Measurements from ENCODE around the gene VCL. TPM values are rescaled to one million over a fixed set of nuclear protein-coding genes. Genes with fewer than 3 reads are reported as not detected.
"Not testable (repeated sequence)": the region's sequence is repeated elsewhere in the genome, so short reads cannot be mapped to it uniquely, and the experiment has no call there.

The VCL gene
- total and polyA plus RNA-seq, 7 donors = 6.2 to 451 (median 179) TPM

- intact Hi-C loops (cut with DNase I) = no loop called here
- no peaks in the 10 kb centered on the region for H3K27me3 ChIP-seq
- H3K9me3 ChIP-seq = no peaks in the 10 kb centered on the region
- H3K36me3 ChIP-seq = peaks cover 0 to 6% (median under 1%) of the 10 kb centered on the region in 4 donors
- no peak for TF ChIP-seq POLR2A (IDR thresholded peaks at IDR 0.05)
- peak in 2 of 4 donors; percentile 45 to 62 for TF ChIP-seq EP300 (IDR thresholded peaks at IDR 0.05)
- peak; percentile 61 to 78 (median 71) for TF ChIP-seq POLR2AphosphoS5 (IDR thresholded peaks at IDR 0.05)
- H3K4me1 ChIP-seq = peaks cover 0 to 75% (median 63%) of the 10 kb centered on the region in 4 donors
- DNase-seq = no peak
- 13 to 49% methylated on average over 2 of the region's 2 CpGs for WGBS, 2 donors
- H3K4me3 ChIP-seq = no peak overlapping the region
- H3K27ac ChIP-seq = peak overlapping the region; percentile 15 to 81 (median 57)
Observed at GRCh38 chr10:74145133-74145532, 147.2 kb downstream of the VCL start.

- peaks cover 0 to 77% (median 68%) of the 10 kb centered on the region in 4 donors for H3K4me1 ChIP-seq
- intact Hi-C loops (cut with DNase I) = not testable (repeated sequence)
Observed at GRCh38 chr10:74146980-74147379, 149.1 kb downstream of the VCL start.

GRCh38 chr10:74150204-74150989, 152.5 kb downstream of the VCL start, which contains the start of gene AP3M1:
Gene AP3M1, minus strand, starts transcription at chr10:74150828. Its CDS starts 12,449 bp downstream, at chr10:74138379.
- intact Hi-C loops (cut with DNase I) = loop anchor here (5.0 kb wide), 1 partner anchor 677 kb away; the partner anchor contains the start of gene KAT6B
- H3K4me1 ChIP-seq = peaks cover 0 to 74% (median 56%) of the 10 kb centered on the region in 4 donors
- TF ChIP-seq POLR2AphosphoS5 (IDR thresholded peaks at IDR 0.05) = peak in 2 of 4 donors; percentile 3 to 21
- TF ChIP-seq EP300 (IDR thresholded peaks at IDR 0.05) = no peak
- TF ChIP-seq CTCF (IDR thresholded peaks at IDR 0.05) = no peak
- TF ChIP-seq POLR2A (IDR thresholded peaks at IDR 0.05) = no peak

More at GRCh38 chr10:74146980-74147379, 149.1 kb downstream of the VCL start:
- H3K9me3 ChIP-seq, H3K4me3 ChIP-seq, DNase-seq, H3K36me3 ChIP-seq, H3K27me3 ChIP-seq: not testable (repeated sequence)
- 96% methylated on average over 10 of the region's 10 CpGs for WGBS, 2 donors
- peak overlapping the region in 3 of 4 donors; percentile 1 to 81 (median 78) for H3K27ac ChIP-seq

GRCh38 chr10:74150990-74151878, 153.3 kb downstream of the VCL start, which contains the start of gene ADK:
Gene ADK, plus strand, starts transcription at chr10:74151221. Its CDS starts 58 bp downstream, at chr10:74151279.
- peak within 1 kb of the TSS; percentile 85 to 92 (median 88) for H3K27ac ChIP-seq
- no peaks in the 10 kb centered on the region for H3K9me3 ChIP-seq
- H3K4me3 ChIP-seq = peak within 1 kb of the TSS; percentile 74 to 85 (median 84)
- peaks cover 0 to 6% (median 0%) of the 10 kb centered on the region in 4 donors for H3K36me3 ChIP-seq
- intact Hi-C loops (cut with DNase I) = loop anchor here (5.0 kb wide), 1 partner anchor 676 kb away; the partner anchor contains the start of gene KAT6B
- WGBS, 2 donors = 0 to 1% methylated on average over 57 of the region's 57 CpGs
- DNase-seq = peak; percentile 99
- no peaks in the 10 kb centered on the region for H3K27me3 ChIP-seq
- H3K4me1 ChIP-seq = peaks cover 0 to 66% (median 49%) of the 10 kb centered on the region in 4 donors
- peak; percentile 56 to 72 for TF ChIP-seq POLR2A (IDR thresholded peaks at IDR 0.05)
- peak in 1 of 4 experiments; percentile 16 for TF ChIP-seq CTCF (IDR thresholded peaks at IDR 0.05)
- TF ChIP-seq POLR2AphosphoS5 (IDR thresholded peaks at IDR 0.05) = peak; percentile 70 to 92 (median 84)
- TF ChIP-seq EP300 (IDR thresholded peaks at IDR 0.05) = no peak

More at GRCh38 chr10:74150204-74150989, 152.5 kb downstream of the VCL start, which contains the start of gene AP3M1:
- peaks cover 0 to 6% (median 0%) of the 10 kb centered on the region in 4 donors for H3K36me3 ChIP-seq
- no peaks in the 10 kb centered on the region for H3K9me3 ChIP-seq
- no peaks in the 10 kb centered on the region for H3K27me3 ChIP-seq
- H3K27ac ChIP-seq = peak within 1 kb of the TSS; percentile 85 to 92 (median 88)
- H3K4me3 ChIP-seq = peak within 1 kb of the TSS; percentile 74 to 85 (median 84)
- DNase-seq = peak; percentile 91
- WGBS, 2 donors = 0 to 1% methylated on average over 32 of the region's 32 CpGs
